Astrocyte (in vitro differentiated cells and primary cell): ENCODE data around the gene OSGEPL1.

Source experiments
- EZH2 ChIP-seq: IDR thresholded peaks from 2 replicates; pipeline ENCODE4 v1.6.1; 2012; ENCODE audit warnings: mild to moderate bottlenecking, low read length, inconsistent platforms; ENCODE audit not compliant: insufficient read depth
- TF ChIP-seq, protein P1 (sequence below): IDR thresholded peaks from 2 replicates; pipeline ENCODE4 v1.5.1; 2011; ENCODE audit warnings: low read depth, mild to moderate bottlenecking, inconsistent platforms, low read length, moderate library complexity; ENCODE audit not compliant: insufficient read depth

DNA sequence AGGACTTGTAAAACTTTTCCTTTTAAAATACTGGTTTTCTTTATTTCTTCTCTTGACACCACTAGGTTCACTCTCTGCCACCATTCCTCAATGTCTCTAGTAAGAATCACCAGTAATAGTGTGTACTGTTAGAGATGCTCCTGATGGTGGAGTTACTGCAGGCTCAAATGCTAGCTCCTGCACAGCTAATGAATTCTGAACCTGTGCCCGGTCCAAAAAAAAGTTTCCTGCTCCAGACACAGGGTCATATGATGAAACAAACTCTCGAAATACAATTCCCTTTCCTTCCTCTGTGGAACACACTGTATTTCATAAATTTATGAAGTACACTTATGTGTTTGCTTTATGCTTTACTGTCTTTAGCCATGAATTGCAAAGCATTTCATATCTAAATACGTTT is 40.8 kb upstream of the OSGEPL1 start:
- TF ChIP-seq, protein P1, sequence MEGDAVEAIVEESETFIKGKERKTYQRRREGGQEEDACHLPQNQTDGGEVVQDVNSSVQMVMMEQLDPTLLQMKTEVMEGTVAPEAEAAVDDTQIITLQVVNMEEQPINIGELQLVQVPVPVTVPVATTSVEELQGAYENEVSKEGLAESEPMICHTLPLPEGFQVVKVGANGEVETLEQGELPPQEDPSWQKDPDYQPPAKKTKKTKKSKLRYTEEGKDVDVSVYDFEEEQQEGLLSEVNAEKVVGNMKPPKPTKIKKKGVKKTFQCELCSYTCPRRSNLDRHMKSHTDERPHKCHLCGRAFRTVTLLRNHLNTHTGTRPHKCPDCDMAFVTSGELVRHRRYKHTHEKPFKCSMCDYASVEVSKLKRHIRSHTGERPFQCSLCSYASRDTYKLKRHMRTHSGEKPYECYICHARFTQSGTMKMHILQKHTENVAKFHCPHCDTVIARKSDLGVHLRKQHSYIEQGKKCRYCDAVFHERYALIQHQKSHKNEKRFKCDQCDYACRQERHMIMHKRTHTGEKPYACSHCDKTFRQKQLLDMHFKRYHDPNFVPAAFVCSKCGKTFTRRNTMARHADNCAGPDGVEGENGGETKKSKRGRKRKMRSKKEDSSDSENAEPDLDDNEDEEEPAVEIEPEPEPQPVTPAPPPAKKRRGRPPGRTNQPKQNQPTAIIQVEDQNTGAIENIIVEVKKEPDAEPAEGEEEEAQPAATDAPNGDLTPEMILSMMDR, result no peak
- no peak for TF ChIP-seq EZH2
